Progenitor cell of endocrine pancreas (in vitro differentiated cells): ENCODE results near the gene ARHGAP29. TPM values are rescaled to one million over a fixed set of nuclear protein-coding genes. Genes with fewer than 3 reads are reported as not detected.

Source experiments
- DNase-seq: peaks from one replicate; pipeline ENCODE4 v3.0.0; 2021; ENCODE audit warnings: low spot score; ENCODE audit not compliant: unreplicated experiment
- H3K27ac Mint-ChIP-seq: 2 replicates; pipeline ENCODE4 v1.8.0; 2021; ENCODE audit warnings: mild to moderate bottlenecking, moderate library complexity, mixed read lengths
- H3K27me3 Mint-ChIP-seq: 2 replicates; pipeline ENCODE4 v1.8.0; 2021; ENCODE audit warnings: mixed read lengths
- H3K36me3 Mint-ChIP-seq: 2 replicates; pipeline ENCODE4 v1.8.0; 2022; ENCODE audit warnings: mixed read lengths; ENCODE audit not compliant: insufficient read depth
- H3K4me1 Mint-ChIP-seq: 2 replicates; pipeline ENCODE4 v1.8.0; 2021; ENCODE audit warnings: low read depth, mixed read lengths
- H3K4me3 Mint-ChIP-seq: 2 replicates; pipeline ENCODE4 v1.8.0; 2021; ENCODE audit warnings: low read depth, mild to moderate bottlenecking, moderate library complexity, mixed read lengths
- H3K9me3 Mint-ChIP-seq: 2 replicates; pipeline ENCODE4 v1.8.0; 2021; ENCODE audit warnings: low read depth, mixed read lengths
- total RNA-seq: library from RNA; stranded (reverse); gene quantifications from 2 replicates; pipeline ENCODE4 v1.2.1, GENCODE V29; 2021
- TF ChIP-seq, protein P1 (sequence below): fragments of 200-600 bp; sonication (generic); IDR thresholded peaks from one replicate; pipeline ENCODE4 v1.5.0; 2021; ENCODE audit warnings: antibody characterized with exemption, mild to moderate bottlenecking; ENCODE audit not compliant: unreplicated experiment

Gene ARHGAP29
- total RNA-seq, 1 donor from 2014 or later = 12.4 TPM

DNA sequence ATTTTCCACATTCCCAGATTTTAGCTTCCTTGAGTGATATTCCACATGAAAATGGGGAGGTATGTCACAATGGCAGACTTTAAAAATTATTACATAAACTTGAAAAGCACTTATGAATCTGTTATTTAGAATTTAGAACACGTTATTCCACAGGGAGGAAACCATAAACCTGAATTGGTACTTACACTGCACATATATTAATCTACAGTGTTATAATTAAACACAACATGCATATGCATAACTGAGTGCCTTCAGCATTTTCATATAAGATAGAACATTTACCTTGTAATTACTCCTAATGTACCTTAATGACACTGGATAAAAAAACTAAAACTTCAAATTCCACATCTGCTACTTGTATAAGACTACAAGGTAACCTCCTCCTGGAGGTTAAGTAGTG is 9.8 kb downstream of the ARHGAP29 start:
- TF ChIP-seq, protein P1, sequence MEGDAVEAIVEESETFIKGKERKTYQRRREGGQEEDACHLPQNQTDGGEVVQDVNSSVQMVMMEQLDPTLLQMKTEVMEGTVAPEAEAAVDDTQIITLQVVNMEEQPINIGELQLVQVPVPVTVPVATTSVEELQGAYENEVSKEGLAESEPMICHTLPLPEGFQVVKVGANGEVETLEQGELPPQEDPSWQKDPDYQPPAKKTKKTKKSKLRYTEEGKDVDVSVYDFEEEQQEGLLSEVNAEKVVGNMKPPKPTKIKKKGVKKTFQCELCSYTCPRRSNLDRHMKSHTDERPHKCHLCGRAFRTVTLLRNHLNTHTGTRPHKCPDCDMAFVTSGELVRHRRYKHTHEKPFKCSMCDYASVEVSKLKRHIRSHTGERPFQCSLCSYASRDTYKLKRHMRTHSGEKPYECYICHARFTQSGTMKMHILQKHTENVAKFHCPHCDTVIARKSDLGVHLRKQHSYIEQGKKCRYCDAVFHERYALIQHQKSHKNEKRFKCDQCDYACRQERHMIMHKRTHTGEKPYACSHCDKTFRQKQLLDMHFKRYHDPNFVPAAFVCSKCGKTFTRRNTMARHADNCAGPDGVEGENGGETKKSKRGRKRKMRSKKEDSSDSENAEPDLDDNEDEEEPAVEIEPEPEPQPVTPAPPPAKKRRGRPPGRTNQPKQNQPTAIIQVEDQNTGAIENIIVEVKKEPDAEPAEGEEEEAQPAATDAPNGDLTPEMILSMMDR = no peak
- no peaks in the 10 kb centered on the region for H3K36me3 Mint-ChIP-seq
- no peaks in the 10 kb centered on the region for H3K27me3 Mint-ChIP-seq
- no peaks in the 10 kb centered on the region for H3K9me3 Mint-ChIP-seq
- peaks cover 8% of the 10 kb centered on the region for H3K4me1 Mint-ChIP-seq
- no peak overlapping the region for H3K27ac Mint-ChIP-seq
- no peak overlapping the region for H3K4me3 Mint-ChIP-seq
- no peak for DNase-seq

DNA sequence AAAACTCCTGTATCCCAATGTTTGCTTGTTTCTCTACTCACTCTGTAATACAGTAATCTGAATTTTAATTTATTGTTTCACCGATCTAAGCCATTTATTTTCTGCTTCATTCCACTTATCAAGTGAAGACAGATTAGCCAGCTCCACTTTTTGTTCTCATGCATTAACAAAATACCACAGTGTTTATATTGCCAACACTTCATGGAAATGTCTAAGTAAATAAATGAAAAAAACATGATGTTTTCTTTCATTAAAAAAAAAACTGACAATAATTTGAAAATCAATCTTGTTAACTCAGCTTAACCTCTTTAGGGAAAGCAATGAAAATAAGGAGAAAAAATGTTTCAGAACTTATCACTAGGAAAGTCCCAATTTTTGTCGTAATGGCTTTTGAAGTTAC is 11.5 kb downstream of the ARHGAP29 start:
- H3K4me1 Mint-ChIP-seq = peaks cover 8% of the 10 kb centered on the region
- H3K36me3 Mint-ChIP-seq = no peaks in the 10 kb centered on the region
- no peak overlapping the region for H3K4me3 Mint-ChIP-seq
- TF ChIP-seq, protein P1 = no peak
- no peaks in the 10 kb centered on the region for H3K27me3 Mint-ChIP-seq
- no peak overlapping the region for H3K27ac Mint-ChIP-seq
- no peak for DNase-seq
- H3K9me3 Mint-ChIP-seq = no peaks in the 10 kb centered on the region

DNA sequence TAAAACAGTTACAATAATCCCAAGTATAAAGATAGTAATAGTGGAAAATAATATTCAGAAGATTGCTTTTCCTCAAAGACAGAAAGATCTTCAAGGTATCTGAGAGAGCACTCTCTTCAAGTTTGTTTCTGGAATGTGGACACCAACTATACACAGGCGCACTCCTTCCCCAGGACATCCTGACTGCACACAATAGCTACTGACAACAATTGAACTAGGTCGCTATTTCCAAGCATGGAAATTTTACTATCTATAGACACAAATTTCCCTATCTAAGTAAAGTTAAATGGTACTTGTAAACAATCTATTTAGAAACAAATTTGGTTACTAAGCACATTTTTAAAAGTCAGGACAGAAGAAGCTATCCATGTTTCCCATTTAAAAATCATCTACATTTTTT is 19.1 kb downstream of the ARHGAP29 start:
- H3K9me3 Mint-ChIP-seq = no peaks in the 10 kb centered on the region

DNA sequence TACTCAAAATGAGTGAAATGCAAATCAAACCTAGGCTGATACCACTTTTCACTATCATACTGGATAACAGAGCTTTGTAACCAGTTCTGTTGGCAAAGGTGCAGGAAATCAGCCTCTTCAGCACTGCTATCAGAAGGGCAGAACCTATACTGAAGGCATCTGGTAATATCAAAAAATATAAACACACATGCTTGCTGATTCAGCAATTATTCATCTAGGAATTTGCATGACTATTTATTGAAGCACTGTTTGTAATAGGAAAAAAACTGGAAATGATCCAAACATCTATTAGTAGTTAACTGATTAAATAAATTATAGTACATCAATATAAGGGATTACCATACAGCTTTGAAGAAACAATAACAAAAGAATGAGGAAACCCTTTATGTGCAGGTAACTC is 21.4 kb downstream of the ARHGAP29 start:
- TF ChIP-seq, protein P1 = no peak
- H3K4me1 Mint-ChIP-seq = no peaks in the 10 kb centered on the region
- no peak overlapping the region for H3K27ac Mint-ChIP-seq
- no peak for DNase-seq
- no peaks in the 10 kb centered on the region for H3K9me3 Mint-ChIP-seq
- H3K4me3 Mint-ChIP-seq = no peak overlapping the region
- peaks cover 3% of the 10 kb centered on the region for H3K36me3 Mint-ChIP-seq
- H3K27me3 Mint-ChIP-seq = no peaks in the 10 kb centered on the region

More for the DNA sequence above, 19.1 kb downstream of the ARHGAP29 start:
- no peak overlapping the region for H3K4me3 Mint-ChIP-seq
- H3K27me3 Mint-ChIP-seq = no peaks in the 10 kb centered on the region
- peaks cover 4% of the 10 kb centered on the region for H3K4me1 Mint-ChIP-seq
- H3K36me3 Mint-ChIP-seq = no peaks in the 10 kb centered on the region
- no peak overlapping the region for H3K27ac Mint-ChIP-seq
- no peak for DNase-seq
- TF ChIP-seq, protein P1 = no peak

DNA sequence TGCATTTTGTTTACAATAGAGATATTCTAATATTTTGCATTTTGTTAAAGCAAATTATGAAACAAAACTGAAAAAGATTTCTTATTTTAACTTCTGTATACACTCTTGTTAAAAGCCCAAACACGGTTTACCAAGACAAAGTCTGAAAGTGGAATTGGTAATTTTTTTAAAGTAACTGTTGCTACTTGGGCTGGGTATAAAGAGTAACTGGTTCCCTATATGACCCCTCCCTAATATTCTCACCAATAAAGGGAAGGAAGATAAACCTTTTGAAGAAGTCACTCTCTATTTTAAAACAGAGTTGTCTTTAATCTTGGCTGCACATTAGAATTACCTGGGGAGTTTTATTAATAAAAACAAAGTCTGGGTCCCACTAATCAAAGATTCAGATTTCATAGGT is 27.4 kb downstream of the ARHGAP29 start:
- DNase-seq = no peak
- Mint-ChIP-seq H3K4me3 (no peak overlapping the region), H3K9me3 (peaks cover 5% of the 10 kb centered on the region), H3K27ac (no peak overlapping the region), H3K36me3 (peaks cover 10% of the 10 kb centered on the region), H3K4me1 (no peaks in the 10 kb centered on the region), H3K27me3 (no peaks in the 10 kb centered on the region)
- TF ChIP-seq, protein P1 = no peak
